ENCODE results near the gene SLC2A11.
"Not testable (repeated sequence)": the region's sequence is repeated elsewhere in the genome, so short reads cannot be mapped to it uniquely, and the experiment has no call there.

The SLC2A11 gene

DNA sequence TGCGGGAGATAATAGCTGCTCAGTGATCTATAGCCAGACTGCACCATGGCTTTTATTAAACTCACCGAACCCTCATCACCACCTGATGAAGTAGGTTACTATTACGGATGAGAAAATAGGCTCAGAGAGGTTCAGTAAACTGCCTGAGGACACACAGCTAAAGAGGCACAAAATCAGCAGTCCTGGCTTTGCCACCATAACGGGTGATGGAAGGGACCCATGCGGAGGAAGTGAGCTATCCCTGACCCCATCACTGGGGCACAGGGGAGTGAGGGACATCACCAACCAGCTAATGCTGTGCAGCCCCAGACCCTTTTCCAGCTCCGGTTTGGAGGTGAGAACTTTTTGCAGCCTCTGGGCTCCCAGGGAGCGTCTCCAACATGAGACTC is 11.6 kb upstream of the SLC2A11 start:
- DNase-seq (ENCODE audit: extremely low read depth in 1 of 2, low read depth in 1 of 2), result no peak

DNA sequence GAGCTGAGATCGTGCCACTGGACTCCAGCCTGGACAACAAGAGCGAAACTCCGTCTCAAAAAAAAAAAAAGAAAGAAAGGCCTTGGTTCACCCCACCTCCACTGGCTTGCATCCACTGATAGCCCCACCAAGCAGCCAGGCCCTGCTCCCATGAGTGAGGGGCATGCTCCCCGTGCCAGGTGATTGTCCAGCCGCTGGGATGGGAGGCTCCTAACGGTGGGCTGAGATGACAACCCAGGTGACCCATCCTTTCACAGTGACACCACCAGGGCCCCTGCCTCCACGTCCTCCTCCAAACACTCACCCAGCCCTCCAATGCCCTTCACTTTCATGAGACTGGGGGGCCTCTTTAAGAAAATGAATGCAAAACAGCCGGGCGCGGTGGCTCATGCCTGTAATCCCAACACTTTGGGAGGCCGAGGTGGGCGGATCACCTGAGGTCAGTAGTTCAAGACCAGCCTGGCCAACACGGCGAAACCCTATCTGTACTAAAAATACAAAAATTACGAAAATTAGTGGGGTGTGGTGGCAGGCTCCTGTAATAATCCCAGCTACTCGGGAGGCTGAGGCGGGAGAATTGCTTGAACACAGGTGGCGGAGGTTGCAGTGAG is 10.3 kb upstream of the SLC2A11 start:
- DNase-seq (ENCODE audit: extremely low read depth in 1 of 2, low read depth in 1 of 2), result no peak

DNA sequence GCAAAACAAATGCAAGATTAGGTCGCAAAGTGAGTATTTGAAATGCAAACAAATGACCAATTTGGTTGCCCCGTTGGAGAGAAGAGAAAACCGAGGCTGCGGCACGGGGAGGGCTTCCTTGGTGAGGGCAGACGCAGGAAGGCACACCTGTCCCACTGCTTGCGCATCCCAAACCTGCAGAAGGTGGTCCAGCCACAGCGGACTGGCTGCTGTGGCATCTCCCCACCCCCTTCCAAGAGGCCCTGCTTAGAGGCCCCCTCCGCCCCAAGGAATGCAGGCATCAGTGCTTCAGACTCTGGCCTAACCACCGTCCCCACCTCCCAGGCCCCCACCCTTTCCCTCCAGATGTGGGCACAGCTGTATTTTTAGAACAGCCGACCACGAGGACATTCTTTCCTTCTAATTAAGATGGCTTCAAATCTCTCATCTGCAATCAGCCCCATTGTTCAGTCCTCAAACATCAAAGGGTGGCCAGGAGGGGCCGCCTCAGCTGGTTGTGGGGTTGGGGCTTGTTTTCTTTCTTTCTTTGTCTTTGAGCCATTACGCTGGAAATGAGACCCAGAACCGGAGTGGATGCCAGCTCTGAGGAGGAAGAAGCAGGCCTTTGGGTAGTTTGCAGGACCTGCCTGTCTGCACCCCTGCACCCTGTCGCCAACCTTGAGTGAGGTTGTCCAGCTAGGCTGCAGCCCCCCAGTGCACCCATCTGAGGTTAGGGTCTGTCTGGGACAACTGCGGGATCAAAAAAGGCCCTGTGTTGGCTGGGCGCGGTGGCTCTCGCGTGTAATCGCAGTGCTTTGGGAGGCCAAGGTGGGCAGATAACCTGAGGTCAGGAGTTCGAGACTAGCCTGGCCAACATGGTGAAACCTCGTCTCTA is 9.4 kb upstream of the SLC2A11 start:
- no peak for DNase-seq (ENCODE audit: extremely low read depth in 1 of 2, low read depth in 1 of 2)

DNA sequence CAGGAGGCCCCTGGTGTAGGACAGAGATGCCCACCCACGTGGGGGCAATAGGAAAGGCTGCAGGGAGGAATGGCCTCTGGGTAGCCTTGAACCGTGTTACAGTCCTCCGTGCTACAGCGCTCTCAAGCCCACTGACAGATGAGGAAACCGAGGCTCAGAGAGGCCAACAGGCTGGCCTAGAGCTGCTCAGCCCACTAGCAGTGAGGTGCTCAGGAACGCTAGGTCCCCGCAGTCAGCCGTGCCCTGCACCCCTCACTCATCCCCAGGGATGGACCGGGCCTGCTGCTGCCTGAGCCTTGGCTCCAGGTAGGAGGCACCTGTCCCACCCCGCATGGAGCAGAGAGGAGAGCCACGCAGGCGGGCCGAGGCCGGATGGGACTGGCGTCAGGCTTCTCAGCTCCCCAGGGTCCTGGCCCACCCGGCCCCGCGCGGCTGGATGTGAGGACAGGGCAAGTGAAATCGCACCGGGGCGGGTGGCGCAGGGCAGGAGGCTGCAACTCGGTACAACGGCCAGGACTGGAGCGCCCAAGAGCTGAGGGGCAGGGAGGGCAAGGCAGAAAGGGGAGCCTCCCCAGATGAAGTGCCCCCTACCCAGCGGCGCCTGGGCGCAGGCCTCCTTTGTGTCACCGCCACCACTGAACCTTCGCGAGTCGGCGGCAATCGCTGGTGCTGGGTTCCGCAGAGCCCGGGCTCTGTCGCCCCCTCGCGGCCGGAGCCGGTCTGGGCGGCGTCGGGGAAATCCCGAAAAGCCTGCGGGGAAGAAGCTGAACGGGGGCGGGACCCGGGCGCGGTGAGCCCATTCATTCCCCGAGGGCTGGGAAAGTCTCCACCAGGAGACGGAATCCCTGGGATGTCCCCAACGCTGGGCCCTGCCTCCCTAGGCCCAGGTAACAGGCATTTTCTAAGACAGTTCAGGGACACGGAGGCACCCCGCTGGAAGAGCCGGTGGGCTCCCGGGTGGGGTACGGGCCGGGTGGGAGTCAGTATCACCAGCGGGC is 8.4 kb upstream of the SLC2A11 start:
- peak; percentile 32 to 83 for DNase-seq (ENCODE audit: extremely low read depth in 1 of 2, low read depth in 1 of 2)

- DNase-seq (ENCODE audit: extremely low read depth in 1 of 2, low read depth in 1 of 2), result no peak
Observed at GRCh38 chr22:23850136-23850611, 7.5 kb upstream of the SLC2A11 start.

GRCh38 chr22:23856721-23857605 is 712 bp upstream of the SLC2A11 start:
- DNase-seq (ENCODE audit: extremely low read depth in 1 of 2, low read depth in 1 of 2), result no peak

GRCh38 chr22:23858484-23858815 is 775 bp downstream of the SLC2A11 start:
- no peak for DNase-seq (ENCODE audit: extremely low read depth in 1 of 2, low read depth in 1 of 2)

GRCh38 chr22:23859201-23859600 is 1.5 kb downstream of the SLC2A11 start:
- DNase-seq (ENCODE audit: extremely low read depth in 1 of 2, low read depth in 1 of 2), result no peak

GRCh38 chr22:23860187-23860586 is 2.5 kb downstream of the SLC2A11 start:
- not testable (repeated sequence) for DNase-seq (ENCODE audit: extremely low read depth in 1 of 2, low read depth in 1 of 2)

DNA sequence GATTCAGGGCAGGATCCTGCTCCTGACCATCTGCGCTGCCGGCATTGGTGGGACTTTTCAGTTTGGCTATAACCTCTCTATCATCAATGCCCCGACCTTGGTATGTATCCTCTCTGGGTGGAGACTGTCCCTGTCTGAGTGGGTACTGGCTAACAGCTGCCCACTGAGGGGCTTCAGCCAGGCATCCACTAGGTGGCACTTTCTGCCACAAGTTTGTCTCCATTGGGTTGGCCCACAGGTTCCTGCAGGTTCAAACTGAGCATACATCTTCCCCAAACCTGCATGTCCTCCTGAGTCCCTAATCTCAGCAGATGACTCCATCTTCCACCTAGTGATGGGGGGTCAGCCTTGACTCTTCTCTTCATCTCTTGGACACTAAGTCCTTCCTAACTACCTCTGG is 4.4 kb downstream of the SLC2A11 start:
- DNase-seq (ENCODE audit: extremely low read depth in 1 of 2, low read depth in 1 of 2), result no peak

DNA sequence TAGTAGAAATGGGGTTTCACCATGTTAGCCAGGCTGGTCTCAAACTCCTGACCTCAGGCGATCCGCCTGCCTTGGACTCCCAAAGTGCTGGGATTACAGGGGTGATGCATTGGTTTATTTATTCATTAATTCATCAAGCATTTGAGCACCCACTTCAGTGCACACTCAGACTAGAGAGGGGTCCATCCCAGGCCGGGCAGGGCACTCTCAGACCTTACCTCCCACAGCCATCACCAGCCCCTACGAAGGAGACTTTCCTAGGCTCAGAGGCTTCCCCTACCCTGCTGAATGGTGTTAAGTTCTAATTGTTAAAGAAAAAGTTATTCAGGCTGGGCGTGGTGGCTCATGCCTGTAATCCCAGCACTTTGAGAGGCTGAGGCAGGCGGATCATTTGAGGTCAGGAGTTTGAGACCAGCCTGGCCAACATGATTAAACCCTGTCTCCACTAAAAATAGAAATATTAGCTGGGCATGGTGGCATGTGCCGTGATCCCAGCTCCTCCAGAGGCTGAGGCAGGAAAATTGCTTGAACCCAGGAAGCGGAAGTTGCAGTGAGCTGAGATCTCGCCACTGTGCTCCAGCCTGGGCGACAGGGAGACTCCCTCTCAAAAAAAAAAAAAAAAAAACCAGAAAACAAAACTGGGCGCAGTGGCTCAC is 7.0 kb downstream of the SLC2A11 start:
- not testable (repeated sequence) for DNase-seq (ENCODE audit: extremely low read depth in 1 of 2, low read depth in 1 of 2)

GRCh38 chr22:23868580-23868979 is 10.9 kb downstream of the SLC2A11 start:
- no peak for DNase-seq (ENCODE audit: extremely low read depth in 1 of 2, low read depth in 1 of 2)

- no peak for DNase-seq (ENCODE audit: extremely low read depth in 1 of 2, low read depth in 1 of 2)
Observed at GRCh38 chr22:23874871-23875270, 17.2 kb downstream of the SLC2A11 start.

DNA sequence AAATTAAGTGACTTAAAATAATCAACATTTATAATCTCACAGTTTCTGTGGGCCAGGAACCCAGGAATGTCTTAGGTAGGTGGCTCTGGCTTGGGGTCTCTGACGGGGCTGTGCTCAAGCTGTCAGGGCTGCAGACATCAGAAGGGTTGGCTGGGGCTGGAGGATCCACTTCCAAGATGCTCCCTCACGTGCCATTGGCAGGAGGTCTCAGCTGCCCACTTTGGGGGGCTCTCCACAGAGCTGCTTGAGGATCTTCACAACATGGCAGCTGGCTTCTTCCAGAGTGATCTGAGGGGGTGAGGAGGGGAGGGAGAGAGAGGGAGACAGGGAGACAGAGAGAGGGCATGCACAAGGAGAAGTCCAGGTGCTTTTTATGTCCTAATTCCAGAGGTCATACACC is 18.1 kb downstream of the SLC2A11 start:
- DNase-seq (ENCODE audit: extremely low read depth in 1 of 2, low read depth in 1 of 2), result no peak

DNA sequence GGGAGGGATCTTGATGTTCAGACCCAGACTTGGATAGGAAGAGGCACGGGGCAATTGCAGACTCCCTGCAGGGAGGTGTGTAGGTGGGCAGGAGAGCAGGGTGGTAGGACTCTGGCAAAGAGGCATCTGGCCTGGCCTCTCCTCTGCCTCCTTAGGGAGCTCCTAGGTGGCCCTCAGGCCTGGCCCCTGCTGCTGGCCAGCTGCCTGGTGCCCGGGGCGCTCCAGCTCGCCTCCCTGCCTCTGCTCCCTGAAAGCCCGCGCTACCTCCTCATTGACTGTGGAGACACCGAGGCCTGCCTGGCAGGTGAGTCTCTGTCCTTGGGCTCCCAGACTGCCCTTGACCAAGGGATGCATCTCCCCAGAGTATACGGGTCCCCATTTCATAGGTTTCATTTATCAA is 19.9 kb downstream of the SLC2A11 start:
- no peak for DNase-seq (ENCODE audit: extremely low read depth in 1 of 2, low read depth in 1 of 2)

- DNase-seq (ENCODE audit: extremely low read depth in 1 of 2, low read depth in 1 of 2), result no peak
Observed at GRCh38 chr22:23878219-23878618, 20.5 kb downstream of the SLC2A11 start.

- no peak for DNase-seq (ENCODE audit: extremely low read depth in 1 of 2, low read depth in 1 of 2)
Observed at GRCh38 chr22:23882370-23882769, 24.7 kb downstream of the SLC2A11 start.

- DNase-seq (ENCODE audit: extremely low read depth in 1 of 2, low read depth in 1 of 2), result no peak
Observed at GRCh38 chr22:23883658-23884057, 26.0 kb downstream of the SLC2A11 start.

- no peak for DNase-seq (ENCODE audit: extremely low read depth in 1 of 2, low read depth in 1 of 2)
Observed at GRCh38 chr22:23884140-23884539, 26.5 kb downstream of the SLC2A11 start.

Data from activated CD8-positive, alpha-beta memory T cell treated with anti-CD3 and anti-CD28 coated beads for 1 hour (primary cell).